T-helper 1 cell (primary cell): ENCODE data around the gene SEMA3B.
A peak's percentile ranks its signal among the peaks of the same experiment; 100 is the strongest.
"Not testable (repeated sequence)": the region's sequence is repeated elsewhere in the genome, so short reads cannot be mapped to it uniquely, and the experiment has no call there.

Experiments used
- DNase-seq, 5 donors: peaks; one replicate each; pipeline ENCODE4 v3.0.0-alpha.2; 2012 to 2020

SEMA3B gene

DNA sequence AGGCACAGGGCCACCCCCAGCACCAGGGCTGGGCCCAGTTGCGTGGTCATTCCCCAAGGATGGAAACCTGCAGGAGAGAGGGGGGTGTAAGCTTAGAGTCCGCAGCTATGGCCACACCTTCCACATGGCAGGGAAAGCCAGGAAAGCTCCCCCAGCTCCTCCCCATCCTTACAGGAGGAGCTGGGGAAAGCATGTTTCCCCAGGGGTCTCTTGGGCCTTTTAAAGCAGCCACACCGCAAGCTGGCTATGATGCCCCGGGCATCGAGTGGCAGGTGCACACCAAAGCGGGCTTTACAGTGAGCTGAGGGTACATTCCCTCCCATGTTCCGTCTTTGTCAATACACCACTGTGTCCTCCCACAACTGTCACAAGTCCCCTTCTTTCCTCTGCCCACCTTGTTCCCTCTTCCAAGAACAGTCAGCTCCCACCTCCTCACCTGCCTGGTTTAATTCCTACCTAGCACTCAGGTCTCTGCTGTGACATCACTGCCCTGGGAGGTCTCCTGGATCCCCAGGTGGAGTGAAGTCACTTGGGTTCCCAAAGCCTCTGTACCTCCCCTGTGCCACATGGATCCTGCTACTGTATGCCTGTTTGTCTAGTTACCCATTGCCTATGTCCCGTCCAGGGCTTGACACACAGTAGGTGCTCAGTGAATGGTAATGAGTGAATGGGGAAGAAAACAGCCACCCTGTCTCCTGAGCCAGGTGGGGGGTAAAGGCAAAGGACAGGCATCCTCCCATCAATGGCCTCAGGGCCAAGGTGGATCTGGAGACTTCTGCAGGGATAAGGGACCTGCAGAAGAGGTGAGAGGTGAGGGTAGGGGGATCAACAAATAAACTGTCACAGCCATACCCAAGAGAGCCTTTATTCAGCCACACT lies 26.8 kb downstream of the SEMA3B start:
- DNase-seq = no peak

DNA sequence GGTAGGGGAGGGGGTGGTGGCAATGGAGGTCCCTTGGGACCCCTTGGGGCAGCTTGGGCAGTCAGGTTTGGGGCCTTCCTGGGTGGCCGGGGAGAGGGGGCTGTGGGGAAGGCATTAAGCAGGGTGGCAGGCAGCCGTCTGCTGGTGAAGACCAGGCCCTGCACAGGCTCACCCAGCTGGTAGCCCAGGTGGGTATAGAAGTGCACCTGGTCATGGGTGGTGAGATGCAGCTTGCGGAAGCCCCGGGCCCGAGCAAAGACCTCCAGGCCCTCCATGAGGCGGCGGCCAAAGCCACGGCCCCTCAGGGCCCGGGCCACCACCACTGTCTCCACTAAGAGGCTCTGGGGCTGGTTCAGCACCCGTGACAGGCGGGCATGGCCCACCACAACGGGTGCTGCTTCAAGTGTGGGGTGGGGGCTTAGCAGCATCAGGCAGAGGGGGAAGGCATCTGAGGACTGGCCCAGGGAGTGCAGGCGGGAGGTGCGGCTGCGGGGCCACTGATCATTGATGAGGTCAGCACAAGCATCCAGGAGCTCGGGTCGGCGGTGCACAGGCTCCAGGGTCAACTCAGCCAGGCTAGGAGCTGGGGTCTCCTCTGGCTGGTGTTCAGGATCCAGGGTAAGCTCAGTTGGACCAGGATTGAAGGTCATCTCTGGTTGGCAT lies 27.9 kb downstream of the SEMA3B start:
- DNase-seq = no peak

DNA sequence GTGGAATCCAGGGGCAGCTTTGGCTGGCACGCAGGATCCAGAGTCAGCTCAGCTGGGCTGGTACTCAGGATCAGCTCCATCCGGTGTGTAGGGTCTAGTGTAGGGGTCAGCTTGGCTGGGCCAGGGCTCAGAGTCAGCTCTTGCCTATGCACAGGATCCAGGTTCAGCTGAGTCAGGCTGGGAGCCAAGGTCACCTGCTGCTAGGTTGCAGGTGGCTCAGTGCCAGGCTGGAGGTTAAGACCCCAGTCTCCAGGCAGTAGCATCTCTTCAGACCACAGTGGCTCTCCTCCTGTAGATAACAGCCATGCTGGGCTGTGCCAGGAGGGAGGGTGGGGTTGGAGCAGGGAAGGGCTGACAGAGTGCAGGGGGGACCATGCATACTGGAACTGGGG lies 28.4 kb downstream of the SEMA3B start:
- DNase-seq = no peak

DNA sequence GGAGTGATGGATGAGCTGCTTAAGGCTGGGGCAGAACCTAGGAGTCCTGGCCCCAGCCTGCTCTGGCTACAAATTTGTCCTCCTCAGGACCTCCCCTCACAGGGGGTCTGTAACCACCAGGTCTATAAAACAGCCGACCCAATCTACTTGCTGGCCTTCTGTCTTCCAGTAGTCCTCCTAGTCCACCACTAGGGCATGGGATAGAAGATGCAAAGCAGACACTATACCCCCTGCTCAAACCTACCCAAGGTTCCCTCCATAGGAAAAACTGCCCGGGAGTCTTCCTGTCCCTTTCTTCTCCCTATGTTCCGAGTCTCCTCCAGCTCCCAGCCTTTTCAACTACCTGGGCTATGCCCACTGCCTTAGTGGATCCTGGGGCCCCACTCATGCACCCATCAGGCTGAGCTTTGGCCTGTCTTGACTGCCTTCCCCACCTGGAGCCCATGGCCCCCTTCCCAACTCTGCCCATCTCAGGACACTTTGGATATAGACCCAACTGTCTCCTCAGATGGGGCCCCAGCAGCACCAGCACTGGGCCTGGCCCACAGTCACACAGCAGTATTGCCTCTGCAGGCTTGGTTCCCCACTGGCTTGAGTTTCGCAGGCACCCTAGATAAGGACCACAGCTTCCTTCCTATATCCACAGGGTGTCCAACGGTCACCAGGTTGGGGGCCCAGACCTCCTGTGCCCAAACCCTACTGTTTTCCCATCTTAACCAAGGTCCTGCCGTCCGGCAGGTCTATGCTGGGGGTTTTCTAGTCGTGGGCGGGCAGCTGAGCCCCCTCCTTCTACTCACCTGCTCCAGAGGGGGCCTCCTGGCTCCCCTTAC lies 29.2 kb downstream of the SEMA3B start:
- peak in 1 of 5 donors; percentile 36 for DNase-seq

DNA sequence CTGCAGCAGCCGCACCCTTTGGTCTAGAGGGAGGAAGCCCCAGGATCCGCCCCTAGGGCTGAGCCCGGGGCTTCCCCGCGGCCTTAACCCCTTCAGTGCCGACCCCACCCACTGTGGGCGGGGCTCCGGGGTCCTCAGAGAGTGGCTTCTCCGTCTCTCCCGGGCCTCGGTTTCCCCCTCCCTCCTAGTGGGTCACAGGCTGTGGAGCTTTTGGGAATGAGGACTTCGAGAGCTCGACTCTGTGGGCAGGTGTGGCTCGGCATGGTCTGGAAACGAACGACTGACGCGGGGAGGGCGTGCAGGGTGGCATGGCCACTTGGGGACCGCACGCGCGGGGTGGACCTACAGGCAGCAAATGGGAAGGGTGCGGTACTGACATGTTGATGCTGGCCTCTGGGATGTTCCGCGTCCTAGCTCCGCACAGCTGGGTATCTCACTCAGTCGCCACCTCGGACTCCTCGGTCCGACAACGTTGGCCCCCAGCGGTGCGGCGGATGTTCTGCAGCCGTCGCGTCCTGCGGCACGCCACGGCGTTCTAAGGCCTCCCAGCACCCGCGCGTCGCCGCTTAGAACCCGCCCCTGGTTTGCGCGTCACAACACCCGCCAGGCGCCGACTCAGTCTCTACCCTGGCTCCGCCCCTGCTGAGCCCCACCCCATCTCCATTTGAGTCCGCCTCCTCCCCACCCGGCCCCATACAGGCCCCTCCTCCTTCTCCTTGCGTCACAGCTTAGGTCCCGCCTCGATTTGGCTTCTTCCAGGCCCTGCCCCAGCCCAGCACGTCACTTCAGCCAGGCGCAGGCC lies 30.1 kb downstream of the SEMA3B start, which contains the start of the genes HYAL3 and NAA80:
TSS of gene HYAL3 (minus strand) at position 570 of the 802 bp plus-strand sequence. CDS start 3,803 bp downstream, outside the sequence.
TSS of gene NAA80 (minus strand) at position 570 of the 802 bp plus-strand sequence. CDS start 1,942 bp downstream, outside the sequence.
- DNase-seq = peak; percentile 98 to 99 (median 99)

DNA sequence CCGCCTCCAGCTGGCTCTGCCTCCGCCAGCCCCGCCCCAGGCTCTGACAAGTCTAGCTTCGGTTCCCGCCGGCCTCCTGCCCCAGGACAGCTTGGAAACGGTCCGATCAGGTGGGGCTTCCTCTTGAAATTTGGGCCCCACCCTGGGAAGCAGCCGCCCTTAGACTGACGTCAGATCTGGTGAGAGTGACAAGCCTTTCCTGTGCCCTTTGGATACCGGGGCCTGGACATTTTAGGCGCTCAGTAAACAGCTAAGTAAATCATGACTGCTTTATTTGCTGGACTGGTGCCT lies 30.6 kb downstream of the SEMA3B start:
- DNase-seq = no peak

DNA sequence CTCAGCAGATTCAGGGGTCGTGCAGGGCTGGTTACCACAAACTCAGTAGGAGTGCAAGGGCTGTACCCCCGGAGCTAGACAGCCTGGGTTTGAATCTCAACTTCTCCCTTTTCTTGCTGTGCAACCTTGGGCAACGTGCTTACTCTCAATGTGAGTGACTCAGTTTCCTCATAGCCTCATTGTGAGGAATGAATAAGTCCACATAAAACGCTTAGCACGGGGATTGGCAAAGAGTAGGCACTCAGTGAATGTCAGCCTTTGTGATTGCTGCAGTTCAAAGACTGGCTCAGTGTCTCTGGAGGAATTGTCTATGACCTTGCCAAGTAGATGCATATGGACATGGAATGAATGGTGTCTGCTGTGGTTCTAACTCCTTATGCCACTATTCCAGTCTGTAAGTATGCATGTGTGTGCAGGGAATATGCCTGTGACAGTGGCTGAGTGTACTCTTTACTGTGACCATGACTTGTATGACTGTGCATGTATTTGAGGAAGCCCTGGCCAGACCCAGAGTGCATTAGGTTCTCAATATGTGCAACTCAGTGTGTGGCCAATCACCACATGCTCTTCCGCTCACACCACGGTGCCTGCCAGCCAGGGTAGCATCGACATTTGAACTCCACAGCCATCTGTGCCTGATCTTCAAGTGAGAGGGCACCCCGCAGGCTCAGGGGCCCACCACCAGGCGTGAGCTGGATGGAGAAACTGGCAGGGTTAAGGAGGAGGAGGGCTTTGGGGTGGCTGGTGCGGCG lies 31.2 kb downstream of the SEMA3B start:
- DNase-seq = peak in 1 of 5 donors; percentile 36

DNA sequence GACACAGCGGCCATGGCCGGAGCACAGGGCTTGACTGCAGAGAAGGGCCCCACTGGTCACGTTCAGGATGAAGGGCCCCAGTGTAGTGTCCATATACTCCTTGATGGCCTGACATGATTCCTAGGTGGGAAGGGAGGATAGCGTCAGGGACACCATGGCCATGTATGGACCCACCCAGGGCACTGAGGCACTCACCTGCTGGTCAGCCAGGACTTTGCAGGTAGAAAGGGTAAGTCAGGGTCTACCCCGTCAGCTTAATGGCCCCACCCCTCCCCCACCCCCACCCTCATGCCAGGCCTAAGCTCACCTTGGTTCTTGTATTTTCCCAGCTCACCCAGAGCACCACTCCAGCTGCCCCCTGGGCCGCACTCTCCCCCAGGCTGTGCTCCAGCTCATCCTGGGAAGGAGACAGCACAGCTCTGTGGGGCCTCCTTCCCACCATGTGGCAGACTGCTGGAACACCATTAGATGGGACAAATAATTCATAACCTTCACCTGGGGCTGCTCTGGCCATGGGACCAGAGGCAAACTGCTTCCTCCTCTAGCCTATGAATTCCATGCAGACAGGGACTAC lies 31.8 kb downstream of the SEMA3B start:
- no peak for DNase-seq

DNA sequence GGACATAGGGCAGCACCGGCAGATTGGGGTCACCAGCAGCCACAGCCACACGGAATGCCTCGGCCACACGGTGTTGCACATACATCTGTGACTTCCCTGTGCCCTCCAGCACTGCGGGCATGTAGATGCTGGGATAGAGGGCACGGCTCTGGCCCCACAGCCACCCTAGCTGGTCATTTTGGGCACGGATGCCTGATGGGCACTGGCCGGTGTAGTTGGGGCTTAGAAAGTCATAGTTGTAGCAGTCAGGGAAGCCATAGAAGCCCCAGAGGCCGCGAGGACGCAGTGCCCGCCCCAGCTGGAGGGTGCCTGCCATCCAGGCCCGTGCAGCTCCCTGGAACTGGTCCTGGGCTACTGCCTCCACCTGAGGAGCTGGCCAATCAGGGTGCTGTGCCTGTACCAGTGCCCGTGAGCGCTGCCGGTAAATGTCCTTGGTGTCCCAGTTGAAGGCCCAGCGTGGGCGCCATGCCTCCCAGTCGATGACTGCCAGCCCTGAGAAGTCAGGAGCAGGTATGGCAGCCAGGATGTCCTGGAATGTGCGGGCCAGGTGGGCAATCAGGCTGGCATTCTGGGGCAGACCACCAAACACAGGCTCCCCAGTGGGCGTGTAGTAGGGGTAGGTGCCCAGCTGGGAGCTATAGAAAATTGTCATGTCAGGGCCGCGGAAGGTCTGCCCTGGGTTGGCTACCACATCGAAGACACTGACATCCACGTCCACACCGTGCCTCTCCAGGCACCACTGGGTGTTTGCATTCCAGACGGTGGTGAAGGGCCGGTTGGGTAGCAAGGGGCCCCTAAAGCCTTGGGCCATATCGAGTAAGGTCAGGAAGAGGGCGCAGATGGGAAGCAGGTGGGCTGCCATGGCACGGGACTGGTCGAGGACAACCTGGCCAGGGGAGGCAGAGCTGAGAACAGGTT lies 33.4 kb downstream of the SEMA3B start:
- DNase-seq = no peak

DNA sequence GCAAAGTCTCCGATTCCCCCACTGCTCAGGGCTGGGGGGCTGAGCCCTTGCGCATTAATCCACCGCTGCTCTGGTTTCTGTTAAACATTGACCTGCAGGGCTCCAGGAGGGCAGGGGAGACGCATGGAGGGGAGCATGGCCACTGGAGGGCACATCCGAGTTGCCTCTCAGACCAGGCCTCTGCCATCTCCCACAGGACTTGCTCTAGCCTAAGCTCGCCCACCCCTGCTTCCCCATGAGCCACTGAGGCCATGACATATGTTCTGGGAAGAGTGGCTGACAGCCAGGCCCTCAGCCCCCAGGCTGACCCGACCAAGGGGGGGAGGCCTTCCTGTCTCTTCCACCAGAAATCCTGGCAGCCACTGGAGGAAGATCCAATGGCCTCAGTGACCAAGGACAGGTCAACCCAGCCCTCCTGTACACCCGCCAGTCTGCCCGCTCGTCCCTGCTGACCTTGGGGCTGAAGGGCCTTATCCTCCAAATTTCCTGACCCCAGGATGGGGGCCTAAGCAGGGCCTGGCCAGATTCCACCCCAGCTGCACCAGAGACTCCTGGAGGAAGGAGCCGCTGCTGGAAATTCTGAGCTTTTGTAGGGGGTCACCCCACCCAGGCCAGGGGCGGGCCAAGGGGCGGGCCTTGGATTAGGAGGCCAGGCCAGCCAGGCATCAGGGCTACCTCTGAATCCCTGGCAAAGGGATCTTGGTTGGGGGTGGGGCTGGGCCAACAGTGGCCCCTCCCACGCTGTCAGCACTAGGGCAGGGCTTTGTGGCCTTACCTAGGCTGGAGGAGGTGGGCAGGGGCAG lies 34.3 kb downstream of the SEMA3B start, which contains the start of gene HYAL1:
TSS of gene HYAL1 (minus strand) at position 562 of the 803 bp plus-strand sequence. CDS start 618 bp downstream, outside the sequence.
- DNase-seq = no peak

DNA sequence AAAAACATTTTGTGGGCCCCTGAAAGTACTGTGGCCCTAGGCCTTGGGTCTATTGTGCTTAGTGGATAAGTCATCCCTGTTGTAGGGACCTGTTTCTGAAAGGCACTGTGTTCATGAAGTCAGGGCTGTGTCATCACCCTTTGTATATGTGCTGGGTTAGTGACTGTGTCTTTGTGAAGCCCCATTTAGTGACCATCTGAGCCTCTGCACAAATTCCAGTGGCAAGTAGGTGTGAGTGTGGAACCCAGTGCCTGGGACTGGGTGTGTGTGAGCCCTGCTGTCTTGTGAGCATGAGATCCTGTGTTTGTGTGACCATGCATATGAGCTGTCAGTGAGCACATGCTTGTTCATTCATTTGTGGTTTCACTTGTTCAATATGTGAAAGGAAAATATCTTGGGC lies 35.7 kb downstream of the SEMA3B start:
- no peak for DNase-seq

DNA sequence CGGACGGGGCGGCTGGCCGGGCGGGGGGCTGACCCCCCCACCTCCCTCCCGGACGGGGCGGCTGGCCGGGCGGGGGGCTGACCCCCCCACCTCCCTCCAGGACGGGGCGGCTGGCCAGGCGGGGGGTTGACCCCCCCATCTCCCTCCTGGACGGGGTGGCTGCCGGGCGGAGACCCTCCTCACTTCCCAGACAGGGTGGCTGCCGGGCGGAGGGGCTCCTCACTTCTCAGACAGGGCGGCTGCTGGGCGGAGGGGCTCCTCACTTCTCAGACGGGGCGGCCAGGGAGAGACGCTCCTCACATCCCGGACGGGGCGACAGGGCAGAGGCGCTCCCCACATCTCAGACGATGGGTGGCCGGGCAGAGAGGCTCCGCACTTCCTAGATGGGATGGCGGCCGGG lies 43.1 kb downstream of the SEMA3B start:
- not testable (repeated sequence) for DNase-seq

DNA sequence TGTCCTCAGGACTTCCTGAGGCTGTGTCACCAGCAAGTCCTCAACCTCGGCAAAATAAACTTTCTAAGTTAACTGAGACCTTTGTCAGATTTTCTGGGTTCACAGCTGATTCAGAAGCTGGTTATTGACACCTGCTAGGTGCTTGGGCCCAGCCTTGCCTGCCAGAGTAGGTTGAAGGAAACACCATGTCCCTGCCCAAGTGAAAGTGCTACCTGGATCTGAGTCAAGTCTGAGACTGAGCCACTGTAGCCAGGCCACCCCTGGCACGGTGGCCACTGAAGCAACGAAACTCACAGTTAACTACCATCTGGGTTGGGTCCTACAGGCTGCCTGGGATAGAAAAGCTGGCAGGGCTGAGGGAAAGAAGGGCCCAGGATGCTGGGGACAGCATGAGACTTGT lies 45.4 kb downstream of the SEMA3B start:
- no peak for DNase-seq

DNA sequence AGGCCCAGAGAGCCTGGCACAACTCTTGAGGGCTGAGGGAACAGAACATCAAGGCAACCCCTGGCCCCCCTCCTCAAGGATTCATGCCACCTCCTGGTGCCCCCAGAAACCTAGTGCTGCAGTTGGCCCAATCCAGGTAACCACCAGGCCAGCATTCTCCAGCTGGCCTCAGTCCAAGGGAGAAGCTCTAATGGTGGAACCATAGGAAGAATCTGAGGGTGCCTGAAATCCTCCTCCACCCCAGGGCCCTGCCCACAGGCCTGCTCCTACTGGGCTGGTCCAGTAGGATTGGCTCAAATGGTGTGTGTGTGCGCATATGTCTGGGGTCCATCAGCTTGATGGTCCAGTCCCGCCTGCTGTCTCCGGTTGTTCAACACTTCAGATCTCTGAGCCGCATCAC lies 45.9 kb downstream of the SEMA3B start:
- DNase-seq = no peak

DNA sequence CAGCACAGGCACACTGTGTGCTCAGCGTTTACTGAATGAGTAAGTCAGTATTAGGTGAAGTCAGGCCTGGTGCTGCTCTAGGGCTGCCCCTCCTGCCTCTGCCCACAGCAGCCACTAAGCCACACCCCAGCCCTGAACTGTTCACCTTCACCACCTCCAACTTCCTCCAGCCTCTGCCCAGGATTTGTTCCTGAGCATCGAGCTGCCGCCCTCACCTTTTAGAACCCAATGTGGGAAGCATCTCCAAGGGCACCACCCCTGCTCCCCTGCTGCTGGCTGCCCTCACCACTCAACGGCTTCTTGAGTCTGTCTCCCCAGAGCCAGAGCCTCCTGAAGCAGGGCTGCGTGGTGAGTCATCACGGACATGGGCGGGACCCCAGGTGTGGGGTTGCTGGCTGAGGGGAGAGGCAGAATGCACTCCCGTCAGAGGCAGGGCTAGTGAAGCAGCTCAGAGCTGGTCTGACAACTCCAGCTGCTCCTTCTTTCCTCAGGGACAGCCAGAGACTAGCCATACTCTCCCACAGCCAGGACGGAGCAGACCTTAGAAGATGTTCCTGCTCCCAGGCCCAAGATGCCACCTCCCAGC lies 47.8 kb downstream of the SEMA3B start:
- peak; percentile 42 to 65 (median 59) for DNase-seq

DNA sequence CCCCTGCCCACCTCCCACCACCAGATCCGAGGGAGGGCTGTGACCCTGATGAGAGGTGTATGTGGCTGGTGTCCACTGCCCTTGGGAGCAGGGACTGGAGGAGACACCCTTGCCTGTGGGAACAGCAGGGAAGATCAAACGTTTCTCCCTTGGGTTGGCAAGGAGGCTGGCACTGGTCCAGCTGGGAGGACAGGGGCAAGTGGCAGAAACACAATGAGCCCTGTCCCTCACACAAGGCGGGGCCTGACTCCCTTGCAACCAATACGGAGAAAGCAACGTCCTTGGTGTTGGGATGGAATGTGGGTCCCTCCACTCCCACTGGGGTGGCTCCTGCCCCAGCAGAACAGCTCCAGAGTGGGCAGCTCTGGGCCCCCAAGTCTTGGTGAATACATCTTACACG lies 48.4 kb downstream of the SEMA3B start:
- DNase-seq = no peak

DNA sequence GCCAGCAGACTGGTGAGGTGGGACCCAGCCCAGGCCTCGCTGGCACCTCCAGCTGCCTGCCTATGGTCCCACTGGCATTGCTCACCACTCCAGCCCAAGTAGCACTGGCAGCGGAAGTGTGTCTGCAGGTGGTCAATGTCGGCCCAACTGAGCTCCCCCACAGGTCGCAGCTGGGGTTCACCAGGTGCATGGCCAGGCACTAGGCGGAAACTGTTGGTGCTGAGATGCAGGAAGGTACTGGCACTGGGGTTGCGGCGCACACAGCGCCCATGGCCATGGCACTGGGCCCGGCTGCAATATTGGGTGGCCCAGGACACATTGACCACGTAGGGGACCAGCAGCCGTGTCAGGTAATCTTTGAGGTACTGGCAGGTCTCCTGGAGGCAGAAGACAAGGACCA lies 49.2 kb downstream of the SEMA3B start:
- no peak for DNase-seq

DNA sequence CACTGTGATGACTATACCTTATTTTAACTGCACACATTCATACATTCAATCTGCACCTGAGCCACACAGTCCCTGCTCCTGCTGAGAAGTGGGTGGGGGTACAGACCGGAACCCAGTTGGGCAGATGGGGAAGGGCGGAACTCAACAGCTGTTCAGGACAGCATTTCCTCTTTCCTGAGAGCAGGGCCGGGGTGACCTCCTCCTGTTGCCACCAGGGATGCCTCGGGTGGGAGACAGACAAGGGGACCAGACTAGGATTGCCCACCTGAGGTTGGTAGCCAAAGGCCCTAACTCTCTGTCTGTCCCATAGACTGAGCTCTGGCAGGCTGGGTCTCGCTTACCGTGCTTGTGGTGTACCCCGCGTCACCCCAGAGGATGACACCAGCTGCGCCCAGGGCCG lies 49.7 kb downstream of the SEMA3B start:
- DNase-seq = no peak
